T1000 (cell line): ENCODE measurements around the gene BORA.
"Not testable (repeated sequence)": the region's sequence is repeated elsewhere in the genome, so short reads cannot be mapped to it uniquely, and the experiment has no call there.

Experiments
- DNase-seq: peaks from one replicate; lab custom pipeline; 2025; ENCODE audit warnings: mixed read lengths; lab: John Stamatoyannopoulos, UW

BORA gene

GRCh38 chr13:72763411-72763810 lies 35.7 kb downstream of the BORA start:
- no peak for DNase-seq

DNA sequence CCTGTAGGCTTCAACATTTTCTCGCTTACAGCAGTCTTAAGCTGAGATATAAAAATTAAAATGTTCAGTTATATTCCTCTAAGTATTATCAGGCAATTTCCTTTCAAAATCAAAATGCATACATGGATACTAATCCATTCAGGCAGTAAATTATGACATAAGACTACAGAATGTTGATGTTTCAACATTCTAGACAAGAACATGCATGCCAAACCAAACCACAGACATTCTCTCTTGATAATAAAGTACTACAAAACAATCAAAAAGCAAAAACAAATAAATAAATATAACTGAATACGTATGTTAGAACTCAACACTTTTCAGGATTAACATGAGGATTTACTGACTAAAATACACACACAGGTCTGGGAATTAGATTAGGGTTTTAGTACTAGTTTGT lies 46.3 kb downstream of the BORA start:
- DNase-seq, result no peak

DNA sequence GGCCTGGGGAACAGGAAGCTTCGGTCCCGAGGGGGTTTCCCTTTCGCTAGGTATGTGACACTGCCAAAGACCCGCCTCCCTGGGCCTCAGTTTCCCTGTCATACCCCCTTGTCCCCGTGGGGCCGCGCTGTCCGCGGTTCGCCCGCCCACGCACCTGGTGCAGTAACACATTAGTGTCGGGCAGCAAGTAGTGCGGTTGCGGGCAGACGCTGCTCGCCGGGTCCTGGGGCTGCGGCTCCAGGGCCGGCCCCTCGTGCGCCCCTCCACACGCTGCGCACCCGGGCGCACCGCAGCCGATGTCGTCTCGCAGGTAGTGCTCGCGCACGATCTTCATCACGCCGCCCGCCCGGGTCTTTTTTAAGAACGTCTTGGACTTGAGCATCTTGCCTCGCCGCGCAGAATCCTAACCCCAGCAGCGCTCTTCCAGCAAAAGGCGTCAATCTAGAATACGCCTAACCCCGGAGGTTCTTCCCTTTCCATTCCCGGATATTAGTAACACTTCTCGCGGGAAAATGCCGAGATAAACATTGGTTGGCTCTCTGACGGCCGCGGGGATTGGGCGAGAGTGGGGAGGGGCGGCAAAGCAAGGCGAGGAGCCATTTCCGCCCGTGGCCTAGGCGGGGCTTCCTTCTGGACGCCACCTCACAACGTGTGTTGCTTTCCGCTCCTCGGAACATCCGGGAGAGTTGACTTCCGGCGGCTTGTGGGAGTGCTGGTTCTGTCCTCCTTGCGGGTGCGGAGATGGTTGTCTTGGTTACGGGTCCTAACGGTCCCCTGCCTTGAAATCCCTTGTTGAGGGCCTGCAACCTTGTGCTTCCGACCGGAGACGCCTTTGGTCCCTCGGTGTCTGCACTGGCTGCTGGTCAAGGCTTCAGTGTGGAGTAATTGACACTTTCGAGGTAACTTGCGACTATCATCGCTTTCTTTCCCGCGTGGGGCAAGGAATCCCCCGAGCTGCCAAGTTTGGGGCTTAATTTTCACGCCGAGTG lies 54.0 kb downstream of the BORA start, which contains the start of the genes DIS3 and PIBF1:
Gene DIS3 (minus strand): TSS at position 450 of the 989 bp plus-strand sequence. CDS start 68 bp downstream, at position 382.
Gene PIBF1 (plus strand): TSS at position 683 of the 989 bp plus-strand sequence. CDS start 1,337 bp downstream, outside the sequence.
- DNase-seq, result peak; percentile 75

GRCh38 chr13:72782717-72783116 lies 55.0 kb downstream of the BORA start:
- DNase-seq, result no peak

- DNase-seq, result not testable (repeated sequence)
Observed at GRCh38 chr13:72784679-72785078, 57.0 kb downstream of the BORA start.

GRCh38 chr13:72788831-72789230 lies 61.1 kb downstream of the BORA start:
- DNase-seq, result no peak

GRCh38 chr13:72792640-72793039 lies 64.9 kb downstream of the BORA start:
- no peak for DNase-seq

DNA sequence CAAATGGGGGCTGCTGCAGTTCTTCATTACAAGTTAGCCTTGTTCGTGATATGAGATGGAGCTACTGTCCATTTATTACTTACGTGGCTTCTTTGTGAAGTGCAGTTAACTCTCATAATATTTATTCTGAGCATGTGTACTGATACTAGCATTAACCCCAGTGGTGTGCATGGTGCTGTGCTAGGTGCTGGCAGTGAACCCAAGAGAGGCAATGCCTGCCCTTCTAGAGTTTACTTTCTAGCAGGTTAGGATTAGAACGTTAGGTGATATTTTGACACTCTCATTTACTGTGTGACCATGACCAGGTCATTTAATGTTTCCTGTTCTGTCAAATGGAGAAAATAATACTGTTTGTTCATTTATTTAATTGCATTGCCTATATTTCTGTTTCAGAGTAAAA lies 71.1 kb downstream of the BORA start:
- no peak for DNase-seq

- DNase-seq, result no peak
Observed at GRCh38 chr13:72804301-72804700, 76.6 kb downstream of the BORA start.
